HEK293 (cell line): ENCODE results near the gene LDLR.

ENCODE experiments used
- AEBP2 ChIP-seq: fragments of 450-650 bp; formaldehyde crosslinking; IDR thresholded peaks from 2 replicates; pipeline ENCODE4 v1.5.1; 2016; ENCODE audit warnings: missing biosample characterization, missing genetic modification characterization, borderline replicate concordance
- GLI2 ChIP-seq: fragments of 450-650 bp; formaldehyde crosslinking; IDR thresholded peaks from 2 replicates; pipeline ENCODE4; 2017; ENCODE audit warnings: missing biosample characterization, missing genetic modification characterization, low read depth, borderline replicate concordance
- MYNN ChIP-seq: fragments of 450-650 bp; formaldehyde crosslinking; IDR thresholded peaks from 2 replicates; pipeline ENCODE4 v1.5.1; 2016; ENCODE audit warnings: missing biosample characterization, missing genetic modification characterization, borderline replicate concordance
- SP2 ChIP-seq: fragments of 450-650 bp; formaldehyde crosslinking; IDR thresholded peaks from 2 replicates; pipeline ENCODE4 v1.5.1; 2016; ENCODE audit warnings: missing biosample characterization, missing genetic modification characterization
- ZBTB26 ChIP-seq: fragments of 450-650 bp; formaldehyde crosslinking; optimal IDR thresholded peaks from 2 replicates; pipeline ENCODE3; 2016; ENCODE audit warnings: missing biosample characterization, mild to moderate bottlenecking, missing genetic modification characterization
- ZNF114 ChIP-seq: fragments of 450-650 bp; formaldehyde crosslinking; IDR thresholded peaks from 2 replicates; pipeline ENCODE4 v1.5.0; 2017; ENCODE audit warnings: missing biosample characterization, missing genetic modification characterization
- ZNF140 ChIP-seq: fragments of 450-650 bp; formaldehyde crosslinking; IDR thresholded peaks from 2 replicates; pipeline ENCODE4 v1.5.1; 2016; ENCODE audit warnings: missing biosample characterization, missing genetic modification characterization
- ZNF280C ChIP-seq: fragments of 450-650 bp; formaldehyde crosslinking; IDR thresholded peaks from 2 replicates; pipeline ENCODE4 v1.5.1; 2016; ENCODE audit warnings: missing biosample characterization, missing genetic modification characterization
- ZNF488 ChIP-seq: fragments of 450-650 bp; formaldehyde crosslinking; IDR thresholded peaks from 2 replicates; pipeline ENCODE4 v1.5.1; 2016; ENCODE audit warnings: missing biosample characterization, missing genetic modification characterization
- ZNF514 ChIP-seq: fragments of 450-650 bp; formaldehyde crosslinking; IDR thresholded peaks from 2 replicates; pipeline ENCODE4 v1.5.1; 2016; ENCODE audit warnings: missing biosample characterization, missing genetic modification characterization
- ZNF518A ChIP-seq: fragments of 450-650 bp; formaldehyde crosslinking; conservative IDR thresholded peaks from 2 replicates; pipeline ENCODE4 v1.5.1; 2016; ENCODE audit warnings: low read depth, missing biosample characterization, missing genetic modification characterization
- ZNF561 ChIP-seq: fragments of 450-650 bp; IDR thresholded peaks from 2 replicates; pipeline ENCODE4 v1.5.1; 2018; ENCODE audit warnings: missing biosample characterization, missing genetic modification characterization, borderline replicate concordance
- ZNF623 ChIP-seq: fragments of 450-650 bp; formaldehyde crosslinking; IDR thresholded peaks from 2 replicates; pipeline ENCODE4 v1.5.1; 2016; ENCODE audit warnings: missing biosample characterization, missing genetic modification characterization
- ZNF639 ChIP-seq: fragments of 450-650 bp; formaldehyde crosslinking; IDR thresholded peaks from 2 replicates; pipeline ENCODE4 v1.5.1; 2016; ENCODE audit warnings: missing biosample characterization, missing genetic modification characterization

LDLR gene

GRCh38 chr19:11137542-11138384 is 48.5 kb downstream of the LDLR start (continued):
- TF ChIP-seq ZNF140 (tag by site-specific recombination) (no peak), ZNF561 (peak; percentile 84; the same call in 1 of the 2 replicates), ZNF639 (peak; percentile 40; the same call in 1 of the 2 replicates), ZBTB26 (tag by site-specific recombination) (no peak), ZNF518A (tag by site-specific recombination) (no peak), GLI2 (no peak), SP2 (tag by site-specific recombination) (peak; percentile 86), ZNF623 (tag by site-specific recombination) (no peak), AEBP2 (tag by site-specific recombination) (no peak), ZNF280C (tag by site-specific recombination) (no peak), ZNF114 (tag by site-specific recombination) (no peak), ZNF488 (tag by site-specific recombination) (no peak), ZNF514 (tag by site-specific recombination) (no peak), MYNN (tag by site-specific recombination) (no peak)
